CD14-positive monocyte (primary cell): ENCODE results near the gene CAMKV. TPM values are rescaled to one million over a fixed set of nuclear protein-coding genes. Genes with fewer than 3 reads are reported as not detected.
A peak's percentile ranks its signal among the peaks of the same experiment; 100 is the strongest.

ENCODE experiments used
- DNase-seq, 3 donors: peaks; one replicate each; pipeline ENCODE4 v3.0.0-alpha.2; 2011 to 2022
- H2AFZ ChIP-seq: 2 replicates; pipeline ENCODE4 v1.6.0; 2012; ENCODE audit warnings: mild to moderate bottlenecking, low read depth, low read length, inconsistent platforms; ENCODE audit not compliant: insufficient read depth, poor library complexity, severe bottlenecking
- H3K27ac ChIP-seq, 2 donors: 1 replicate in 1 of 2; 2 replicates in 1 of 2; pipeline ENCODE4 v1.5.1; 2012 to 2013; ENCODE audit warnings: low read length in 2 of 2, control low read depth in 1 of 2, inconsistent platforms in 1 of 2, low read depth in 1 of 2, mild to moderate bottlenecking in 1 of 2
- H3K27me3 ChIP-seq, 2 donors: one replicate each; pipeline versions ENCODE4 v1.6.0 to v1.6.1; 2011 to 2013; ENCODE audit warnings: low read length in 2 of 2; ENCODE audit not compliant: control insufficient read depth in 2 of 2, insufficient read depth in 2 of 2
- H3K36me3 ChIP-seq, 2 donors: replicated peaks in 1 of 2; 1 replicate in 1 of 2; 2 replicates in 1 of 2; pipeline versions ENCODE4 v1.5.1 to v1.6.1; 2012 to 2013; ENCODE audit warnings: low read length in 2 of 2, control low read depth in 1 of 2, inconsistent platforms in 1 of 2, mild to moderate bottlenecking in 1 of 2; ENCODE audit not compliant: insufficient read depth in 2 of 2, control insufficient read depth in 1 of 2
- H3K4me1 ChIP-seq, 2 donors: 1 replicate in 1 of 2; 2 replicates in 1 of 2; pipeline versions ENCODE4 v1.5.1 to v1.6.1; 2012 to 2013; ENCODE audit warnings: low read length in 2 of 2, control low read depth in 1 of 2, inconsistent platforms in 1 of 2, mild to moderate bottlenecking in 1 of 2, moderate library complexity in 1 of 2; ENCODE audit not compliant: insufficient read depth in 2 of 2, control insufficient read depth in 1 of 2
- H3K4me2 ChIP-seq: replicated peaks from 2 replicates; pipeline ENCODE3; 2012; ENCODE audit warnings: low read length, moderate library complexity, mild to moderate bottlenecking; ENCODE audit not compliant: poor library complexity, severe bottlenecking; ENCODE audit errors: extremely low read depth
- H3K4me3 ChIP-seq, 3 experiments: fragments of 200-600 bp in 1 of 3; sonication (generic) in 1 of 3; replicated peaks in 1 of 3; 1 replicate in 2 of 3; 2 replicates in 1 of 3; pipeline ENCODE4 v1.5.1; 2011 to 2013; ENCODE audit warnings: low read length in 3 of 3, mild to moderate bottlenecking in 3 of 3, control low read depth in 2 of 3, low read depth in 2 of 3, inconsistent platforms in 1 of 3, moderate library complexity in 1 of 3
- H3K79me2 ChIP-seq: 2 replicates; pipeline ENCODE4 v1.6.0; 2012; ENCODE audit warnings: mild to moderate bottlenecking, control low read depth, inconsistent platforms, low read length, moderate library complexity; ENCODE audit not compliant: insufficient read depth
- H3K9ac ChIP-seq: 2 replicates; pipeline ENCODE4 v1.6.0; 2017; ENCODE audit warnings: low read length, mild to moderate bottlenecking; ENCODE audit not compliant: insufficient read depth, poor library complexity, severe bottlenecking
- H3K9me3 ChIP-seq, 2 donors: replicated peaks in 1 of 2; 1 replicate in 1 of 2; 2 replicates in 1 of 2; pipeline versions ENCODE4 v1.5.1 to v1.6.1; 2012 to 2013; ENCODE audit warnings: low read length in 2 of 2, control low read depth in 1 of 2; ENCODE audit not compliant: control insufficient read depth in 1 of 2, insufficient read depth in 1 of 2
- H4K20me1 ChIP-seq: 2 replicates; pipeline ENCODE4 v1.6.0; 2012; ENCODE audit warnings: mild to moderate bottlenecking, low read length, control low read depth, moderate library complexity; ENCODE audit not compliant: insufficient read depth
- H3K27ac Mint-ChIP-seq, 7 donors: one replicate each; pipeline ENCODE4 v1.8.0; 2020; ENCODE audit warnings: mild to moderate bottlenecking in 7 of 7, mixed read lengths in 7 of 7, moderate library complexity in 6 of 7, inconsistent platforms in 2 of 7
- H3K27me3 Mint-ChIP-seq, 3 donors: one replicate each; pipeline ENCODE4 v1.8.0; 2021 to 2022; ENCODE audit warnings: low read depth in 3 of 3, mild to moderate bottlenecking in 3 of 3, mixed read lengths in 3 of 3, moderate library complexity in 3 of 3, inconsistent platforms in 1 of 3
- H3K36me3 Mint-ChIP-seq, 2 donors: one replicate each; pipeline ENCODE4 v1.8.0; 2020; ENCODE audit warnings: mixed read lengths in 2 of 2, inconsistent platforms in 1 of 2, mild to moderate bottlenecking in 1 of 2
- H3K4me1 Mint-ChIP-seq: one replicate; pipeline ENCODE4 v1.8.0; 2020; ENCODE audit warnings: mild to moderate bottlenecking, mixed read lengths
- H3K4me3 Mint-ChIP-seq, 2 donors: one replicate each; pipeline ENCODE4 v1.8.0; 2020; ENCODE audit warnings: mild to moderate bottlenecking in 2 of 2, mixed read lengths in 2 of 2, moderate library complexity in 1 of 2
- H3K9me3 Mint-ChIP-seq, 7 donors: one replicate each; pipeline ENCODE4 v1.8.0; 2020 to 2022; ENCODE audit warnings: mixed read lengths in 7 of 7, mild to moderate bottlenecking in 6 of 7, moderate library complexity in 6 of 7, inconsistent platforms in 2 of 7
- WGBS: methylation state at CpG from one replicate; pipeline ENCODE4 v1.1.5; 2013; ENCODE audit warnings: missing lambda C conversion rate; ENCODE audit not compliant: insufficient coverage; 5-methylcytosine and 5-hydroxymethylcytosine counted together
- intact Hi-C, 2 donors: fragments of 100-400 bp; cut with micrococcal nuclease; formaldehyde crosslinking; loops; one replicate each; pipeline versions ENCODE4 v1.15.0 to v1.15.1; 2023
- polyA plus RNA-seq, 3 donors: library from polyadenylated mRNA; depleted of rRNA in 1 of 3; unstranded in 2 of 3; stranded (reverse) in 1 of 3; fragments of 300-500 nt in 2 of 3; fragments of >200 nt in 1 of 3; fragmentation: Illumina TruSeq in 2 of 3; gene quantifications; 1 replicate in 2 of 3; 2 replicates in 1 of 3; pipeline ENCODE4 v1.2.3, GENCODE V29; 2012 to 2021
- TF ChIP-seq, protein P1 (sequence below): fragments of 200-600 bp; IDR thresholded peaks from one replicate; pipeline ENCODE4 v1.8.0; 2022; ENCODE audit warnings: antibody characterized with exemption, mild to moderate bottlenecking

Gene CAMKV
- polyA plus RNA-seq, 3 donors: 0.03 to 0.10 TPM; not detected in 1

- no peak overlapping the region for H3K4me3 Mint-ChIP-seq
- H3K79me2 ChIP-seq: no peaks in the 10 kb centered on the region
- intact Hi-C loops: loop anchor here (1.0 to 5.0 kb wide), 3 partner anchors 36 to 137 kb away; partner anchors contain the start of gene INKA1 (in 1 of the 2)
- H3K4me3 ChIP-seq: no peak overlapping the region
- no peaks in the 10 kb centered on the region for H3K27me3 ChIP-seq
- H3K36me3 ChIP-seq: peaks cover 9 to 38% of the 10 kb centered on the region in 2 donors
- H3K27ac ChIP-seq: no peak overlapping the region
- no peaks in the 10 kb centered on the region for H3K4me1 Mint-ChIP-seq
- H4K20me1 ChIP-seq: no peaks in the 10 kb centered on the region
- peak overlapping the region in 5 of 7 donors; percentile 23 to 63 (median 45) for H3K27ac Mint-ChIP-seq
- peak; percentile 71 to 78 (median 78) for DNase-seq
- H3K36me3 Mint-ChIP-seq: peaks cover 21 to 51% of the 10 kb centered on the region in 2 donors
- WGBS: 0% methylated on average over 3 of the region's 6 CpGs
- no peaks in the 10 kb centered on the region for H3K27me3 Mint-ChIP-seq
- H3K4me1 ChIP-seq: no peaks in the 10 kb centered on the region
- TF ChIP-seq, protein P1, sequence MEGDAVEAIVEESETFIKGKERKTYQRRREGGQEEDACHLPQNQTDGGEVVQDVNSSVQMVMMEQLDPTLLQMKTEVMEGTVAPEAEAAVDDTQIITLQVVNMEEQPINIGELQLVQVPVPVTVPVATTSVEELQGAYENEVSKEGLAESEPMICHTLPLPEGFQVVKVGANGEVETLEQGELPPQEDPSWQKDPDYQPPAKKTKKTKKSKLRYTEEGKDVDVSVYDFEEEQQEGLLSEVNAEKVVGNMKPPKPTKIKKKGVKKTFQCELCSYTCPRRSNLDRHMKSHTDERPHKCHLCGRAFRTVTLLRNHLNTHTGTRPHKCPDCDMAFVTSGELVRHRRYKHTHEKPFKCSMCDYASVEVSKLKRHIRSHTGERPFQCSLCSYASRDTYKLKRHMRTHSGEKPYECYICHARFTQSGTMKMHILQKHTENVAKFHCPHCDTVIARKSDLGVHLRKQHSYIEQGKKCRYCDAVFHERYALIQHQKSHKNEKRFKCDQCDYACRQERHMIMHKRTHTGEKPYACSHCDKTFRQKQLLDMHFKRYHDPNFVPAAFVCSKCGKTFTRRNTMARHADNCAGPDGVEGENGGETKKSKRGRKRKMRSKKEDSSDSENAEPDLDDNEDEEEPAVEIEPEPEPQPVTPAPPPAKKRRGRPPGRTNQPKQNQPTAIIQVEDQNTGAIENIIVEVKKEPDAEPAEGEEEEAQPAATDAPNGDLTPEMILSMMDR: peak; percentile 82
- no peak overlapping the region for H3K9ac ChIP-seq
- no peak overlapping the region for H3K4me2 ChIP-seq
- H3K9me3 Mint-ChIP-seq: no peaks in the 10 kb centered on the region
- peak overlapping the region; percentile 63 for H2AFZ ChIP-seq
- H3K9me3 ChIP-seq: no peaks in the 10 kb centered on the region
These were observed 30.4 kb downstream of the CAMKV start for GRCh38 chr3:49839193-49839809.

DNA sequence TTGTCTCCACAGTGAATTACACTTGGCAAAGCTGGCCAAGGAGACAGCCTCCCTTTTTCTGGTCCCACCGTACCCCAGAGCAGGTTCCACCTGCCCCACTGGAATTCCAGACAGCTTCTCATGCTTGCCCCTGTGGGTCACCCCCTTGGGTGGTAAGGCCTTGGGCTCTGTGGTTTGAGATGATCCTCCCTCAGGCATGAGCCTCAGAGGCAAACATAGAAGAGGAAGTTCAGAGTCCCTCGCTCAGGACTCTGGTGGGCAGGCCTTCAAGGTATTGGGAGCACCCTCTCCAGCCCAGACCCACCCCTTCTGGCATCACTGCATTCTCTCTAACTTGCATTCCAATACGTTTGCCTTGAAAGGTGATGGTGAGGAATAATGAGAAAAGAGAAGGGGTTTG lies 38.4 kb downstream of the CAMKV start:
- no peaks in the 10 kb centered on the region for H3K27me3 Mint-ChIP-seq
- Histone ChIP-seq H4K20me1 (no peaks in the 10 kb centered on the region), H3K27me3 (no peaks in the 10 kb centered on the region), H3K27ac (no peak overlapping the region), H3K36me3 (peaks cover 24 to 55% of the 10 kb centered on the region in 2 donors), H3K4me1 (no peaks in the 10 kb centered on the region), H3K4me2 (no peak overlapping the region), H3K9ac (no peak overlapping the region), H3K4me3 (no peak overlapping the region), H2AFZ (no peak overlapping the region), H3K79me2 (no peaks in the 10 kb centered on the region), H3K9me3 (no peaks in the 10 kb centered on the region)
- peaks cover 32 to 54% of the 10 kb centered on the region in 2 donors for H3K36me3 Mint-ChIP-seq
- intact Hi-C loops: no loop called here
- peak overlapping the region in 1 of 7 donors; percentile 33 for H3K27ac Mint-ChIP-seq
- no peaks in the 10 kb centered on the region for H3K4me1 Mint-ChIP-seq
- no peak for DNase-seq
- TF ChIP-seq, protein P1: no peak
- WGBS: no CpG with 5 or more reads among the region's 3 CpGs
- H3K9me3 Mint-ChIP-seq: no peaks in the 10 kb centered on the region
- H3K4me3 Mint-ChIP-seq: no peak overlapping the region
